Measurements from ENCODE around the gene IGF2BP2. TPM values are rescaled to one million over a fixed set of nuclear protein-coding genes. Genes with fewer than 3 reads are reported as not detected.
"Not testable (repeated sequence)": the region's sequence is repeated elsewhere in the genome, so short reads cannot be mapped to it uniquely, and the experiment has no call there.

The IGF2BP2 gene
- total RNA-seq, 1 experiment from 2014 or later = 50.6 TPM

DNA sequence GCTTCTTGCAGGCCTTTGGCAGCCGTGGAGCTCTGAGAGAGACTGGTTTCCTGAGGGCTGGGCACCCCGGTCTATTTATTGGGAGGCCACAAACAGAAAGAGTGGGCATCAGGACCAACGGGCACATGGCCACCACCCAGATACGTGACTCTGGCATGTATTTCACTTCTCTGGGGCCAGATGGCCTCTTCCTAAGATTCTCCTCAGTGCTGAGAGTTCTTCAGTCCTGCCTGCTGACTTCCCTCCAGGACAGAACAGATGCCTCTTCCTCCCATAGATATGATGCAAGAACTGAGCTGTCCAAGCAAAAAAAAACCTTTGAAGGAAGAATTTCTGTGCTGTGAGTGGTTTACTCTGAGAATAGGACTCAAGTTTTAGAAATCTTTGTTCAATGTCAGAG, 107.7 kb downstream of the IGF2BP2 start:
- Histone ChIP-seq H3K27ac (no peak overlapping the region), H3K4me3 (no peak overlapping the region), H3K9me3 (replicated peaks) (no peaks in the 10 kb centered on the region), H3K36me3 (no peaks in the 10 kb centered on the region; the same call in 1 of the 2 replicates), H3K27me3 (no peaks in the 10 kb centered on the region), H3K4me1 (no peaks in the 10 kb centered on the region)
- DNase-seq = no peak

DNA sequence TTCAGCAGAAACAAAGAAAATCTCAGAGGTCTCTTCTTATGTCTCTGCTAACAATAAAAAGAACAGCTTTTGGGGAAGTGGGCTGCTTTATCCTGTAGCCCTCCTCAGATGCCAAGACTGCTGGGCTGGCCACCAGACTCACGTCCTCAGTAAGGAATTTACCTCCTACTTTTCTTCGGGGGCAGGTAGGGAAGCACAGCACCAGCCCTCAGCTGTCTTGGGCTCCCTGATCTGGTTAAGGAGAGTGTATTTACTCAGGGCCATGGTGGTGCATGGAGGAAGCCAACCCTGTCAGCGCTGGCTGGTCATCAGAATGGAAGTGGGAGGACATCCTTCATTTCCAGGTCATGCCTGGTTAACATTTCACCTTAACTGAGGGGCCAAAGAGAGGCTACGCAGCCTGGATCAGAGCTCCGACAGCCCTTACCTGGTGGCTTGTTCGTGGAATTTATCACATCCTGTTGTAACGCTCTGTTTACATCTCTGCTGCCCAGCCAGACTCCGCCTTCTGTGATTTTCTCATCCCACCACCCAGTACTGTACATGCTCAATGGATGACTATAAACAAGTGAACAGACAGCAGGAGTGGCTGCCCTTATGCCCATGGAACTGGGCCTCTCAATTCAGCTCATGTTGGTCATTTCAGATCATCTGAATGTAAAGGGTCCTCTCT, 108.3 kb downstream of the IGF2BP2 start:
- Histone ChIP-seq H3K36me3 (no peaks in the 10 kb centered on the region; the same call in 1 of the 2 replicates), H3K9me3 (replicated peaks) (no peaks in the 10 kb centered on the region), H3K27ac (no peak overlapping the region), H3K4me1 (no peaks in the 10 kb centered on the region), H3K4me3 (no peak overlapping the region), H3K27me3 (no peaks in the 10 kb centered on the region)
- no peak for DNase-seq

DNA sequence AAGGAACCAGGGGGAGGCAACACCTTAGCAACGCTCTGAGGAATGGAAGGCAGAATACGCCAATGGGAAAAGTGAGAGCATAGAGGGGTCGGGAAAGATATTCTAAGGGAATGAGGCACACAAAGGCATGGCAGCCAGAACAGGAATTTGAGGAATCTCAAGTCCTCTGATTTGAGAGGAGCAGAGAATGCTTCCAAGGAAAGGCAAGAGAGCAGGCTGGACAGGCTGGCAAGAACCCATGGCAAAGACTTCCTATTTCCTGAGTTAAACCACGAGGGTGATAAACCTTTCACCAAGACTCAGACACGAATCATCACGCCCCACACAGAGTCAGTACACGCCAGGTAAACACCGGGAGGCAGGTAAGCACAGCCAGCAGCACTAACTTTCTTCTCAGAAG, 109.8 kb downstream of the IGF2BP2 start:
- Histone ChIP-seq H3K27ac (no peak overlapping the region), H3K36me3 (no peaks in the 10 kb centered on the region; the same call in 1 of the 2 replicates), H3K9me3 (replicated peaks) (no peaks in the 10 kb centered on the region), H3K27me3 (no peaks in the 10 kb centered on the region), H3K4me3 (no peak overlapping the region), H3K4me1 (no peaks in the 10 kb centered on the region)
- no peak for DNase-seq

DNA sequence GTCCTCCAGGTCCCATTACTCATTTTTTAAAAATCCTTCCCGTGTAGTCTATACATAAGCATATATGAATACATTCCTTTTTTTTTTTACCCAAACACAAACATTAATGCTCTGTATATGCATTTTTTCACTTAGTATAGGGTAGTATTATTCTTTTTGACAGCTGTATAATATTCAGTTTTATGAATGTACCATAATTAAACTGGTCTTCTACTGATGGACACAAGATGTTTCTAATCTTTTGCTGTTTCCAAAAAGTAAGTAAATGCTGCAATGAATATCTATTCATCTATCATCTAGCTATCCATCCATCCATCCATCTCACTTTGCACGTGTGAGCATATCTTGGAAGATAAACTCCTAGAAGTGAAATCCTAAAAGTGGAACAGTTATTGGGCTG, 110.8 kb downstream of the IGF2BP2 start:
- H3K9me3 ChIP-seq (replicated peaks) = no peaks in the 10 kb centered on the region
- H3K27ac ChIP-seq = no peak overlapping the region
- no peaks in the 10 kb centered on the region for H3K36me3 ChIP-seq
- no peak overlapping the region for H3K4me3 ChIP-seq
- no peaks in the 10 kb centered on the region for H3K27me3 ChIP-seq
- no peak for DNase-seq
- H3K4me1 ChIP-seq = no peaks in the 10 kb centered on the region

DNA sequence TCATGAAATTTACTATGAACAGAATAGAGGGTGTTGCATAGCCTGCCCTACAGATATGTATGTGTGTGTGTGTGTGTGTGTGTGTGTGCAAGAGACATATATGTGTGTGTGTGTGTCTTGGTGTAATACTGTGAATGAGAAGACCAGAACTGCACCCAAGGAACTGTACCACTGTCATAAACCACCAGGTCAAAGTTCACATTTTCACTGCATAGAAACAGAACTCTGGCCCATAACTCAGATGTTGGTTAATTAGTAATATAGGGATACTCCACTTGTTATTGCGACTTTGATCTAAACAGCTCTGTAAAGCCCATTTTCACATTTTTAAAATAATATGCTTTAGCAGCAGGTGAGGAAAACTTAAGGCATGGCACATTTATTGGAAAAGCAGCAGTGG, 111.8 kb downstream of the IGF2BP2 start:
- Histone ChIP-seq H3K4me1 (no peaks in the 10 kb centered on the region), H3K9me3 (replicated peaks) (no peaks in the 10 kb centered on the region), H3K27me3 (no peaks in the 10 kb centered on the region), H3K4me3 (no peak overlapping the region), H3K36me3 (no peaks in the 10 kb centered on the region), H3K27ac (no peak overlapping the region)
- no peak for DNase-seq

DNA sequence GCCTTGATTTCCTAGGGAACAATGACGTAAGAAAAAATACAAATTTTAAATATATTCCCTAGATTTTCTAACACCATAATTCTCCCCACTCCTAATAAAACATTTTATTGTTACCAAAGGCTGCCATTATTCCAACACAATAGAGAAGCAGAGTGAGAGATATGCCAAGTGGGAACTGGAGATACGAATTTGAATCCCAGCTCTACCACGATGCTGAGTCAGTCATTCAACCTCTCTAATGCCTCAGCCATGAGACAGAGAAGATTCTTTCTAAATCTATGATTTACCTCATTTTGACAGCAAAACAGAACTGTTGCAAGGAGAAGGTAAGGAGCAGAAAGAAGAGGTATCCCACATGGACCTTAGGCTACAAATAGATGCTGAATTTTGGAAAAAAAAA, 112.5 kb downstream of the IGF2BP2 start:
- DNase-seq = no peak
- Histone ChIP-seq H3K27ac (no peak overlapping the region), H3K4me1 (no peaks in the 10 kb centered on the region), H3K4me3 (no peak overlapping the region), H3K36me3 (no peaks in the 10 kb centered on the region), H3K9me3 (replicated peaks) (no peaks in the 10 kb centered on the region), H3K27me3 (no peaks in the 10 kb centered on the region)

DNA sequence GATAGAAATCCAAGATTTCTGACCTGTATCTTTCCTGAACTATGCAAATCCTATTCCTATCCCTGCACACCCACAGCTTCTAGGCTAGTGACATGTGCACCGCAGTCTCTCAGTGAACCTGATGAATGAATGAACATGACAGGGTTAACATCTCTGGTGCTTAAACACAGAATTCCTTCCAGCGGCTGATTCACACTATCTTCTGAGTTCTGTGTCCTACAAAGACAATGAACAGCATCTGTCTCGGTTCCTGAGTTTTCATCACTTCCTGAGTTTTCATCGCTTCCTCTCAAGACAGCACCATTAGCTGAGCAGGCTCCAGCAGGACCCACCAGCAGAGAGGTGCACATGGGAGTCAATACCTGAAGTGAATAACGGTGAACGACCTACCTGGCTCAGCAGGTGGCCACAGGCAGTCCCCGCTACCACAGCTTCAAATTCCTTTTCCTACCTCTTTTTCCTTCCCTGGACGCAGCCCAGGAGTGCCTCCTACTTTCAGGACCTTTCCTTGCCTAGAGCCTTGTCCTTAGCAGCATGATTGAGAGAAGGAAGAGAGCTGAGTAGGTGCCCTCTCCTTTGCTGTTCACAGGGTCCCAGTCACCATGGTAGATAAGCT, 113.5 kb downstream of the IGF2BP2 start:
- H3K4me3 ChIP-seq = no peak overlapping the region
- no peak overlapping the region for H3K27ac ChIP-seq
- no peaks in the 10 kb centered on the region for H3K27me3 ChIP-seq
- H3K9me3 ChIP-seq (replicated peaks) = no peaks in the 10 kb centered on the region
- H3K36me3 ChIP-seq = no peaks in the 10 kb centered on the region
- DNase-seq = no peak
- H3K4me1 ChIP-seq = no peaks in the 10 kb centered on the region

DNA sequence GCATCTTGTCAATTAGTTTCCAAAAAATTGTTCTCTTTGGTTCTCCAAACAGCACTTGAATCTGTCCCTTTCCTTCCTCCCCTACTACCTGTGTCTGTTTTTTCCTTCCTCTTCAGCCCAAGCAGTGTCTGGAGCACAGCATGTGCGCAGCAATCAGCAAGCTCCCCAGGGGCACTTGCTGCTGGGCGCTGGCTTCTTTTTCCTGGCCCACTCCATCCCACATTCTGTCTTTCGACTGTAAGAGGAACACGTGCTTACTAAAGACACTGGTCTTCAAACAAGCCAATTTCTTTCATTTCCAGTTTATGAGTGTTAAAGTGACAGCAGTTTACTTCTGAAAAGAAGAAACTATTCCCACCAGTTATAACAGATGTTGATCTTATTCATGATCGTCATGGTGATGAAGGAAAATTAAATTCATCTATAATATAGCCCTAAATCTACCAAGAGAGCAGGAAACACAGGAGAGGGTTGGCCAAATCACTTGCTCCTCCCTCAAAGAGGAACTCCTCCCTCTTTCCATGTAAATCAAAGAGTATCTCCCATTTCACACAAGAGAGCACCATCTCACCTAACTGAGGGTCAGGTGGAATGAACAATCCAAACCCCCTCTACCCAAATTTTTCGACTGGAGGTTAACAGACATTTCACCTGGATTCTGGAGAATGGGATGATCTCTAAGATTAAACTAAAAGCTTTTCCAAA, 115.4 kb downstream of the IGF2BP2 start:
- H3K4me3 ChIP-seq = no peak overlapping the region
- no peaks in the 10 kb centered on the region for H3K27me3 ChIP-seq
- DNase-seq = no peak
- H3K27ac ChIP-seq = no peak overlapping the region
- H3K4me1 ChIP-seq = no peaks in the 10 kb centered on the region
- no peaks in the 10 kb centered on the region for H3K9me3 ChIP-seq (replicated peaks)
- no peaks in the 10 kb centered on the region for H3K36me3 ChIP-seq

DNA sequence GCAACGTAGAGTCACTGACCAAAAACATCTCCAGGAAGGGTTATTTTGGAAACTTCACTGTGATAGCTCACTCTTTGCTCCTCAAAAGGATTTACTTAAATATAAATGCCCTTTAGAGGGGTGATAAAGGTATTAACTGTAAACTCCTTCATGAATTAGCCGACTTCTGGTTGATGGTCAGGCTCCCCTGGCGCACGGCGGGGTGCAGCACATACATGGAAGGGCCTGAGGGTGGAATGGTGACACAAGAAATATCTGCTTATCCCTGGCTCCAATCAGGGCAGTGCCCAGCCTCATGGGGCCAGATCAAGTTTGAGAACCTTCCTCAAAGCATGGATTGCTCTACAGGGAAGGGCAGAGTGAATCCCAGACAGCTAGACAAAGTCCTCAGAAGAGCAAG, 116.5 kb downstream of the IGF2BP2 start:
- Histone ChIP-seq H3K9me3 (replicated peaks) (no peaks in the 10 kb centered on the region), H3K4me1 (no peaks in the 10 kb centered on the region), H3K4me3 (no peak overlapping the region), H3K36me3 (no peaks in the 10 kb centered on the region), H3K27me3 (no peaks in the 10 kb centered on the region), H3K27ac (no peak overlapping the region)
- no peak for DNase-seq

DNA sequence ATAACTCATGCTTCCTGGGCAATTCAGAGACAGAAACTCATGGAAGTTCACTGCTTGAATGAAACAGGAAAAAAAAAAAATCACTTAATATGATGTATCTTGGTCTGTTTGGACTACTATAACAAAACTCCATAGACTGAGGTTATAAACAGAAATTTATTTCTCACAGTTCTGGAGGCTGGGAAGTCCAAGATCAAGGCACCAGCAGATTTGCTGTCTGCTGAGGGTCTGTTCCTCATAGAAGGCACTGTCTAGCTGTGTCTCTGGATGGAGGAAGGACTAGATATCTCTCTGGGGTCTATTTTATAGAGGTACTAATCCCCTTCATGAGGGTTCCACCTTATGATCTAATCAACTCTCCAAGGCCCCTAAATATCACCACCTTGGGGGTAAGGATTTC, 119.3 kb downstream of the IGF2BP2 start:
- H3K4me3 ChIP-seq = no peak overlapping the region
- H3K27ac ChIP-seq = no peak overlapping the region
- no peaks in the 10 kb centered on the region for H3K9me3 ChIP-seq (replicated peaks)
- H3K27me3 ChIP-seq = no peaks in the 10 kb centered on the region
- H3K36me3 ChIP-seq = no peaks in the 10 kb centered on the region
- no peak for DNase-seq
- no peaks in the 10 kb centered on the region for H3K4me1 ChIP-seq

DNA sequence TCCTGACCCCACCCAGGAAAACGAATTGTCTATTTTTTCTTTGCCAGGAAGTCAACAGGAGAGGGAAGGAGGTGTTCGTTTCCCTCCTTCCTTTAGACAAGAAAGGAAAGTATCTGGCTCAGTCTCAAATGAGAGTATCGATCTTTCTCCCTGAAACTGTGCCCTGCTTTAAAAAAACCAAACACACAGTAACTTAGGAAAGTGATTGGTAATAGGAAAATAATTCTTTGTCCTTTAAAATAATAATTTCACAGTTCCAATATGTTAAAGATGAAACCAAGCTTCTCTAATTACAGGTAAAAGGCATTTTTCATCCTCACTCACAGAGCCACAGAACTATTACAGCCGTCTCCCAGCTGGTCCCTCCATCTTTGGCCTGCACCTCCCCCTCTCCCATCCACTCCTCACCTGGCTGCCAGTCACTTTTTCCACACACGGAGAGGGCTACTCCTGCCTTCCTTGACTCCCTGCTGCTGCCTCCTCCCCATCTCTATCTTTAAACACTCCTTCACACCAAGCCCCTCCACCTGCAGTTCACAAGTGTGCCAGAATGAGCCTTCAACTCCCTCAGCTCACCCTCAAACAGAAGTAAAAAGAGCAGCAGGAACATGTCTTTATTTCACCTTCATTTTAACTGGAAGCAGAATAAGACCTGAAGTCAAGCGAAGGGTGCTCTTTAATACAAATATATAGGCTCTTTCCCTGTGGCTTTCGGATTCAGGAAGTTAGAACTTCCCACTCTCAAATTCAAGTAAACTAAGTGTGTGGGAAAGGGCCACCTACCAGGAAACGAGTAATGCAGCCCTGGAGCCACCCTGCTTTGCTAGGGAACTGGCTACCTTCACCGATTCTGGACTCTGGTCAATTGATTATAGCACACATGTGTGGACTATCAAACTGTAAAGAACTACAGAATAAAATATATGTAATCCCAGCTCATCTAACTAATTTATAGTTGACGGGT, 122.3 kb downstream of the IGF2BP2 start:
- no peaks in the 10 kb centered on the region for H3K9me3 ChIP-seq (replicated peaks)
- no peak overlapping the region for H3K27ac ChIP-seq
- H3K4me3 ChIP-seq = no peak overlapping the region
- no peak for DNase-seq
- H3K36me3 ChIP-seq = no peaks in the 10 kb centered on the region
- H3K4me1 ChIP-seq = no peaks in the 10 kb centered on the region
- no peaks in the 10 kb centered on the region for H3K27me3 ChIP-seq

DNA sequence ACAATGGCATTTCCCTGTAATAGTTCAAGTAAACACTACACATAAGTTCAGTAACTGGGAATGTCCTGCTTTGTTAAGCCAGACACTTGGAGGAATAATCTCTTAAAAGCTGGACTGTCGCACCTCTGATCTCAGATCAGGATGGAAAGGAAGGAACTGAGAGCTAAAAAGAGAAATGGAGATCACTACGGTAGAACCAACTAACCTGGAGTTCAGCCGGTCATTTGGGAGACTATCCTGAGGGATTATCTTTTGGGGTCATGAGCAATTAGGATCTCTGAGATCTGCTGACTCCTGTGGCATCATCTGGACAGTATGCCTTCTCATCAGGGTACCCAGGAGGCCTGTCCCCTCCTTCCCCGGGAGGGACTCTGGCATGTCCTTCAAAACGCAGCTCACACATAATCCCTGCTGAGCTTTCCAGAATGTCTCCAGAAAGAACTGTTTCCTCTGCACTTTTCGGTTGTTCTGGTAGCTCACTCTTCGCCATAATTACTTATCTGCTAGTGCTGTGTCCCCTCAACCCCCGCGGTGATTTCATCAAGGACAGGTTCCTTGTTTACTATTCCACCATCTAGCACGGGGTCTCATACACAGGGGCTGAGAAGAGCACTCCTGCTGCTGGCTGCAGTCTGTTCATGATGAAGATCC, 123.1 kb downstream of the IGF2BP2 start:
- H3K27ac ChIP-seq = no peak overlapping the region
- H3K9me3 ChIP-seq (replicated peaks) = no peaks in the 10 kb centered on the region
- H3K36me3 ChIP-seq = no peaks in the 10 kb centered on the region
- no peak for DNase-seq
- H3K27me3 ChIP-seq = no peaks in the 10 kb centered on the region
- H3K4me3 ChIP-seq = no peak overlapping the region
- no peaks in the 10 kb centered on the region for H3K4me1 ChIP-seq

DNA sequence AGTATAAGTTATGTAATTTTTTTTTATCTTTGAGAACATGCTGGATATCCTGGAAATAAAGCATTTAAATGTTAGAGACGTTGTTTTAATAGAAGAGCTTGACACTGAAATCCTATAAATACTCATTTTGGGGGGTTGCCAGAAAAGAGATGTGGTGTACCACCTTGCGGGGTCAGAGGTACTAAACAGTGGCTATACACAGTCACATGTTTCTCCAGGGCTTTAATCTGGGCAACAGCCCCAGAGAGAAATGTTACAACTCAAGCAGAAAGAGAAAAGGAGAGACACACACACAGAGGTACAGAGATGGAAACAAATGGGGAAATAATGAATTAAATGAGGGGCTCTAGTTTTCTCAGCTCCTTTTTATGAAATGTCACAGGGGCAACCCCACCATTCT, 124.9 kb downstream of the IGF2BP2 start:
- no peaks in the 10 kb centered on the region for H3K4me1 ChIP-seq
- H3K27me3 ChIP-seq = no peaks in the 10 kb centered on the region
- no peaks in the 10 kb centered on the region for H3K9me3 ChIP-seq (replicated peaks)
- no peak overlapping the region for H3K4me3 ChIP-seq
- H3K36me3 ChIP-seq = no peaks in the 10 kb centered on the region
- no peak overlapping the region for H3K27ac ChIP-seq
- no peak for DNase-seq

DNA sequence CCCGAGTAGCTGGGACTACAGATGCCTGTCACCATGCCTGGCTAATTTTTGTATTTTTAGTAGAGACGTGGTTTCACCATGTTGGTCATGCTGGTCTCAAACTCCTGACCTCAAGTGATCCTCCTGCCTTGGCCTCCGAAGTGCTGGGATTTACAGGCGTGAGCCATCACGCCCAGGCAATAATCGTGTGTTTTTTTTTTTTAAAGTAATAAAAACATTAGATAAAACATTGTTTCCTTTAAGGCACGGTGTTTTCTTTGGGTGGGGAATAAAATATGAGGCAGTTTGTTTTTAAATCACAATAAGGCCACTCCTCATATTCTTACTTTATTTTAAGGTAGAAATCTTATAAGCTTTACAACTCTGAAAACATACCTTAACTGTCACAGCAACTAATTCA, 127.6 kb downstream of the IGF2BP2 start:
- H3K27me3 ChIP-seq; H3K4me1 ChIP-seq; H3K9me3 ChIP-seq (replicated peaks); H3K36me3 ChIP-seq; H3K4me3 ChIP-seq; DNase-seq; H3K27ac ChIP-seq: not testable (repeated sequence)

All from SJCRH30 (cell line).